HEK293 (cell line): ENCODE data around the gene SLC44A1.

Experiments used
- CTCF ChIA-PET: fragments of 350-600 bp; formaldehyde crosslinking; extraction: SDS; loops from one replicate; lab custom pipeline; 2021; ENCODE audit warnings: antibody characterized with exemption; lab: Yijun Ruan, JAX
- POLR2A ChIA-PET: fragments of 300-600 bp; formaldehyde crosslinking; extraction: SDS; loops from one replicate; lab custom pipeline; 2020; ENCODE audit warnings: antibody characterized with exemption, inconsistent platforms; lab: Yijun Ruan, JAX
- H3K27ac ChIP-seq: fragments of 200-500 bp; sonication (Bioruptor generic); 2 replicates; pipeline ENCODE4 v1.5.1; 2014; ENCODE audit warnings: low read depth, low read length, control low read depth, inconsistent platforms; ENCODE audit errors: extremely low read depth
- H3K36me3 ChIP-seq, 2 experiments: fragments of 200-500 bp in 1 of 2; sonication (Bioruptor generic) in 1 of 2; 1 replicate in 1 of 2; 2 replicates in 1 of 2; pipeline ENCODE4 v1.5.1; 2014 to 2017; ENCODE audit warnings: inconsistent platforms in 2 of 2, low read length in 2 of 2; ENCODE audit not compliant: control insufficient read depth in 2 of 2, insufficient read depth in 1 of 2
- H3K4me1 ChIP-seq: fragments of 200-500 bp; sonication (Bioruptor generic); 2 replicates; pipeline ENCODE4 v1.5.1; 2014; ENCODE audit warnings: mild to moderate bottlenecking, low read length, inconsistent platforms; ENCODE audit not compliant: control insufficient read depth, insufficient read depth
- H3K4me3 ChIP-seq: 2 replicates; pipeline ENCODE4 v1.5.1; 2011; ENCODE audit warnings: low read depth, mild to moderate bottlenecking, control low read depth, low read length, moderate library complexity
- H3K9me3 ChIP-seq: fragments of 200-500 bp; sonication (Bioruptor generic); 2 replicates; pipeline ENCODE4 v1.5.1; 2014; ENCODE audit warnings: low read depth, low read length, inconsistent platforms; ENCODE audit not compliant: control insufficient read depth, insufficient read depth
- EGR2 ChIP-seq: fragments of 450-650 bp; formaldehyde crosslinking; IDR thresholded peaks from 2 replicates; pipeline ENCODE4 v1.5.1; 2016; ENCODE audit warnings: low read depth, missing biosample characterization, missing genetic modification characterization
- MYNN ChIP-seq: fragments of 450-650 bp; formaldehyde crosslinking; IDR thresholded peaks from 2 replicates; pipeline ENCODE4 v1.5.1; 2016; ENCODE audit warnings: missing biosample characterization, missing genetic modification characterization, borderline replicate concordance
- MZF1 ChIP-seq: fragments of 450-650 bp; formaldehyde crosslinking; IDR thresholded peaks from 2 replicates; pipeline ENCODE4 v1.5.1; 2017; ENCODE audit warnings: missing biosample characterization, missing genetic modification characterization, borderline replicate concordance
- REST ChIP-seq: fragments of 450-650 bp; formaldehyde crosslinking; IDR thresholded peaks from 2 replicates; pipeline ENCODE4 v1.5.1; 2016; ENCODE audit warnings: missing biosample characterization, missing genetic modification characterization
- YY1 ChIP-seq: fragments of 450-650 bp; formaldehyde crosslinking; IDR thresholded peaks from 2 replicates; pipeline ENCODE4 v1.5.1; 2018; ENCODE audit warnings: missing biosample characterization, missing genetic modification characterization
- ZBTB1 ChIP-seq: fragments of 450-650 bp; formaldehyde crosslinking; IDR thresholded peaks from 2 replicates; pipeline ENCODE4 v1.5.1; 2016; ENCODE audit warnings: missing biosample characterization, missing genetic modification characterization
- ZFHX2 ChIP-seq: fragments of 450-650 bp; formaldehyde crosslinking; conservative IDR thresholded peaks from 2 replicates; pipeline ENCODE4 v1.5.1; 2016; ENCODE audit warnings: missing biosample characterization, missing genetic modification characterization
- ZNF114 ChIP-seq: fragments of 450-650 bp; formaldehyde crosslinking; IDR thresholded peaks from 2 replicates; pipeline ENCODE4 v1.5.0; 2017; ENCODE audit warnings: missing biosample characterization, missing genetic modification characterization
- ZNF174 ChIP-seq: fragments of 450-650 bp; formaldehyde crosslinking; IDR thresholded peaks from 2 replicates; pipeline ENCODE4 v1.5.0; 2017; ENCODE audit warnings: missing biosample characterization, mild to moderate bottlenecking, missing genetic modification characterization
- ZNF202 ChIP-seq: fragments of 450-650 bp; formaldehyde crosslinking; IDR thresholded peaks from 2 replicates; pipeline ENCODE4 v1.5.1; 2016; ENCODE audit warnings: missing biosample characterization, missing genetic modification characterization, borderline replicate concordance
- ZNF221 ChIP-seq: fragments of 450-650 bp; formaldehyde crosslinking; IDR thresholded peaks from 2 replicates; pipeline ENCODE4 v1.5.1; 2017; ENCODE audit warnings: missing biosample characterization, missing genetic modification characterization, borderline replicate concordance
- ZNF239 ChIP-seq: fragments of 450-650 bp; formaldehyde crosslinking; IDR thresholded peaks from 2 replicates; pipeline ENCODE4 v1.5.1; 2016; ENCODE audit warnings: missing biosample characterization, missing genetic modification characterization
- ZNF248 ChIP-seq: fragments of 450-650 bp; formaldehyde crosslinking; IDR thresholded peaks from 2 replicates; pipeline ENCODE4 v1.5.1; 2017; ENCODE audit warnings: missing biosample characterization, missing genetic modification characterization
- ZNF292 ChIP-seq: fragments of 450-650 bp; formaldehyde crosslinking; IDR thresholded peaks from 2 replicates; pipeline ENCODE4 v1.5.1; 2016; ENCODE audit warnings: low read depth, missing biosample characterization, missing genetic modification characterization, borderline replicate concordance
- ZNF311 ChIP-seq: fragments of 450-650 bp; formaldehyde crosslinking; IDR thresholded peaks from 2 replicates; pipeline ENCODE4 v1.5.1; 2017; ENCODE audit warnings: missing biosample characterization, missing genetic modification characterization, borderline replicate concordance
- ZNF324 ChIP-seq: fragments of 450-650 bp; formaldehyde crosslinking; IDR thresholded peaks from 2 replicates; pipeline ENCODE4 v1.5.1; 2016; ENCODE audit warnings: missing biosample characterization, missing genetic modification characterization
- ZNF354C ChIP-seq: fragments of 450-650 bp; formaldehyde crosslinking; IDR thresholded peaks from 2 replicates; pipeline ENCODE4 v1.5.1; 2016; ENCODE audit warnings: missing biosample characterization, missing genetic modification characterization, low read depth, borderline replicate concordance
- ZNF366 ChIP-seq: fragments of 450-650 bp; formaldehyde crosslinking; conservative IDR thresholded peaks from 2 replicates; pipeline ENCODE4 v1.5.1; 2016; ENCODE audit warnings: missing biosample characterization, missing genetic modification characterization
- ZNF426 ChIP-seq: fragments of 450-650 bp; formaldehyde crosslinking; IDR thresholded peaks from 2 replicates; pipeline ENCODE4 v1.5.1; 2017; ENCODE audit warnings: missing biosample characterization, missing genetic modification characterization, mild to moderate bottlenecking, inconsistent platforms, moderate library complexity
- ZNF488 ChIP-seq: fragments of 450-650 bp; formaldehyde crosslinking; IDR thresholded peaks from 2 replicates; pipeline ENCODE4 v1.5.1; 2016; ENCODE audit warnings: missing biosample characterization, missing genetic modification characterization
- ZNF510 ChIP-seq: fragments of 450-650 bp; formaldehyde crosslinking; IDR thresholded peaks from 2 replicates; pipeline ENCODE4 v1.5.1; 2018; ENCODE audit warnings: mild to moderate bottlenecking, missing genetic modification characterization, missing biosample characterization; ENCODE audit not compliant: insufficient replicate concordance
- ZNF513 ChIP-seq: fragments of 450-650 bp; IDR thresholded peaks from 2 replicates; pipeline ENCODE4 v1.5.1; 2018; ENCODE audit warnings: missing biosample characterization, missing genetic modification characterization
- ZNF514 ChIP-seq: fragments of 450-650 bp; formaldehyde crosslinking; IDR thresholded peaks from 2 replicates; pipeline ENCODE4 v1.5.1; 2016; ENCODE audit warnings: missing biosample characterization, missing genetic modification characterization
- ZNF544 ChIP-seq: fragments of 450-650 bp; formaldehyde crosslinking; IDR thresholded peaks from 2 replicates; pipeline ENCODE4 v1.5.0; 2017; ENCODE audit warnings: missing biosample characterization, missing genetic modification characterization
- ZNF600 ChIP-seq: fragments of 450-650 bp; formaldehyde crosslinking; IDR thresholded peaks from 2 replicates; pipeline ENCODE4 v1.5.1; 2016; ENCODE audit warnings: missing biosample characterization, missing genetic modification characterization
- ZNF658 ChIP-seq: fragments of 450-650 bp; formaldehyde crosslinking; IDR thresholded peaks from 2 replicates; pipeline ENCODE4; 2016; ENCODE audit warnings: missing biosample characterization, missing genetic modification characterization
- ZNF707 ChIP-seq: fragments of 450-650 bp; formaldehyde crosslinking; IDR thresholded peaks from 2 replicates; pipeline ENCODE4 v1.5.1; 2016; ENCODE audit warnings: missing biosample characterization, missing genetic modification characterization
- ZNF777 ChIP-seq: fragments of 450-650 bp; formaldehyde crosslinking; IDR thresholded peaks from 2 replicates; pipeline ENCODE4 v1.5.1; 2017; ENCODE audit warnings: missing biosample characterization, missing genetic modification characterization, borderline replicate concordance
- ZNF792 ChIP-seq: fragments of 450-650 bp; formaldehyde crosslinking; IDR thresholded peaks from 2 replicates; pipeline ENCODE4 v1.5.1; 2016; ENCODE audit warnings: missing biosample characterization, missing genetic modification characterization
- ZSCAN30 ChIP-seq: fragments of 450-650 bp; IDR thresholded peaks from 2 replicates; pipeline ENCODE4 v1.5.1; 2018; ENCODE audit warnings: missing biosample characterization, mild to moderate bottlenecking, missing genetic modification characterization, moderate library complexity

Gene SLC44A1

GRCh38 chr9:105479846-105480245 is 235.4 kb downstream of the SLC44A1 start:
- CTCF ChIA-PET = interaction anchor here (0.8 kb wide), 1 partner anchor 63 kb away, joined by 4 read pairs; no protein-coding TSS in a partner anchor
- POLR2A ChIA-PET = no interaction called here
- no peaks in the 10 kb centered on the region for H3K36me3 ChIP-seq
- no peaks in the 10 kb centered on the region for H3K9me3 ChIP-seq
- no peak overlapping the region for H3K4me3 ChIP-seq
- no peaks in the 10 kb centered on the region for H3K4me1 ChIP-seq
- TF ChIP-seq ZNF510 (tag by site-specific recombination) (no peak), ZBTB1 (tag by site-specific recombination) (no peak), ZNF707 (tag by site-specific recombination) (no peak), MZF1 (no peak), ZNF292 (no peak), MYNN (tag by site-specific recombination) (no peak), ZNF202 (tag by site-specific recombination) (no peak), ZNF221 (tag by site-specific recombination) (no peak), ZNF658 (tag by site-specific recombination) (no peak), ZNF354C (tag by site-specific recombination) (no peak), YY1 (no peak), ZSCAN30 (no peak), ZNF114 (tag by site-specific recombination) (no peak), ZNF600 (tag by site-specific recombination) (no peak)
- no peak overlapping the region for H3K27ac ChIP-seq

- TF ChIP-seq ZNF544 (tag by site-specific recombination) (no peak), ZNF248 (tag by site-specific recombination) (no peak), ZNF239 (no peak), ZNF513 (no peak), ZNF777 (no peak), ZNF292 (no peak)
- ChIA-PET CTCF (no interaction called here), POLR2A (no interaction called here)
- no peaks in the 10 kb centered on the region for H3K4me1 ChIP-seq
- no peak overlapping the region for H3K27ac ChIP-seq
- H3K9me3 ChIP-seq = no peaks in the 10 kb centered on the region
- H3K4me3 ChIP-seq = no peak overlapping the region
- peaks cover 0 to 13% of the 10 kb centered on the region in 2 experiments; a peak in 1 of 3 replicates for H3K36me3 ChIP-seq
Measured at GRCh38 chr9:105483618-105484017, 239.2 kb downstream of the SLC44A1 start.

- Histone ChIP-seq H3K9me3 (no peaks in the 10 kb centered on the region), H3K4me1 (no peaks in the 10 kb centered on the region), H3K4me3 (no peak overlapping the region), H3K27ac (no peak overlapping the region), H3K36me3 (peaks cover 0 to 13% of the 10 kb centered on the region in 2 experiments; a peak in 1 of 3 replicates)
- ChIA-PET CTCF (no interaction called here), POLR2A (no interaction called here)
- no peak for TF ChIP-seq ZNF426 (tag by site-specific recombination)
- TF ChIP-seq EGR2 (tag by site-specific recombination) = no peak
- TF ChIP-seq ZNF366 (tag by site-specific recombination) = no peak
- no peak for TF ChIP-seq ZNF488 (tag by site-specific recombination)
- no peak for TF ChIP-seq ZNF311 (tag by site-specific recombination)
- TF ChIP-seq ZFHX2 (tag by site-specific recombination) = no peak
- no peak for TF ChIP-seq ZNF514 (tag by site-specific recombination)
- TF ChIP-seq ZNF174 (tag by site-specific recombination) = no peak
- no peak for TF ChIP-seq ZNF324
- no peak for TF ChIP-seq REST (tag by site-specific recombination)
- no peak for TF ChIP-seq ZNF792 (tag by site-specific recombination)
Measured at GRCh38 chr9:105484226-105484625, 239.8 kb downstream of the SLC44A1 start.
